Measurements from ENCODE around the gene FUT4. TPM values are rescaled to one million over a fixed set of nuclear protein-coding genes. Genes with fewer than 3 reads are reported as not detected.

The FUT4 gene
- total and polyA plus RNA-seq, 10 of the 15 experiments (the other 5 are each of a cell fraction or from before 2014, with no cell fraction given) = 0.68 to 9.1 (median 2.3) TPM

- TF ChIP-seq, protein P1, sequence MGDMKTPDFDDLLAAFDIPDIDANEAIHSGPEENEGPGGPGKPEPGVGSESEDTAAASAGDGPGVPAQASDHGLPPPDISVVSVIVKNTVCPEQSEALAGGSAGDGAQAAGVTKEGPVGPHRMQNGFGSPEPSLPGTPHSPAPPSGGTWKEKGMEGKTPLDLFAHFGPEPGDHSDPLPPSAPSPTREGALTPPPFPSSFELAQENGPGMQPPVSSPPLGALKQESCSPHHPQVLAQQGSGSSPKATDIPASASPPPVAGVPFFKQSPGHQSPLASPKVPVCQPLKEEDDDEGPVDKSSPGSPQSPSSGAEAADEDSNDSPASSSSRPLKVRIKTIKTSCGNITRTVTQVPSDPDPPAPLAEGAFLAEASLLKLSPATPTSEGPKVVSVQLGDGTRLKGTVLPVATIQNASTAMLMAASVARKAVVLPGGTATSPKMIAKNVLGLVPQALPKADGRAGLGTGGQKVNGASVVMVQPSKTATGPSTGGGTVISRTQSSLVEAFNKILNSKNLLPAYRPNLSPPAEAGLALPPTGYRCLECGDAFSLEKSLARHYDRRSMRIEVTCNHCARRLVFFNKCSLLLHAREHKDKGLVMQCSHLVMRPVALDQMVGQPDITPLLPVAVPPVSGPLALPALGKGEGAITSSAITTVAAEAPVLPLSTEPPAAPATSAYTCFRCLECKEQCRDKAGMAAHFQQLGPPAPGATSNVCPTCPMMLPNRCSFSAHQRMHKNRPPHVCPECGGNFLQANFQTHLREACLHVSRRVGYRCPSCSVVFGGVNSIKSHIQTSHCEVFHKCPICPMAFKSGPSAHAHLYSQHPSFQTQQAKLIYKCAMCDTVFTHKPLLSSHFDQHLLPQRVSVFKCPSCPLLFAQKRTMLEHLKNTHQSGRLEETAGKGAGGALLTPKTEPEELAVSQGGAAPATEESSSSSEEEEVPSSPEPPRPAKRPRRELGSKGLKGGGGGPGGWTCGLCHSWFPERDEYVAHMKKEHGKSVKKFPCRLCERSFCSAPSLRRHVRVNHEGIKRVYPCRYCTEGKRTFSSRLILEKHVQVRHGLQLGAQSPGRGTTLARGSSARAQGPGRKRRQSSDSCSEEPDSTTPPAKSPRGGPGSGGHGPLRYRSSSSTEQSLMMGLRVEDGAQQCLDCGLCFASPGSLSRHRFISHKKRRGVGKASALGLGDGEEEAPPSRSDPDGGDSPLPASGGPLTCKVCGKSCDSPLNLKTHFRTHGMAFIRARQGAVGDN (IDR thresholded peaks at IDR 0.05) = peak; percentile 14; the same call in 1 of the 2 replicates
Observed at GRCh38 chr11:94494126-94494680, 49.5 kb upstream of the FUT4 start (continued).

GRCh38 chr11:94500181-94500580, 43.5 kb upstream of the FUT4 start:
- CTCF ChIA-PET = interaction anchor here (0.6 to 1.0 kb wide), 2 partner anchors 80 to 325 kb away, joined by 3 read pairs; no protein-coding TSS in a partner anchor
- Histone ChIP-seq H3K27me3 (replicated peaks in 1 of 2; ENCODE audit: control insufficient read depth in 2 of 2, insufficient read depth in 2 of 2, low read length in 1 of 2) (no peaks in the 10 kb centered on the region), H2AFZ (ENCODE audit: control insufficient read depth, low read depth, low read length) (no peak overlapping the region), H4K20me1 (ENCODE audit: control insufficient read depth, insufficient read depth) (no peaks in the 10 kb centered on the region), H3K4me3 (no peak overlapping the region), H3K4me1 (ENCODE audit: control insufficient read depth, insufficient read depth, low read length) (no peaks in the 10 kb centered on the region), H3K9ac (ENCODE audit: control insufficient read depth, insufficient read depth, low read length) (no peak overlapping the region), H3K36me3 (ENCODE audit: control insufficient read depth in 2 of 2, insufficient read depth in 2 of 2, low read length in 1 of 2) (peaks cover 0 to 16% of the 10 kb centered on the region in 2 experiments; a peak in 3 of 4 replicates), H3K9me3 (replicated peaks; ENCODE audit: control insufficient read depth, insufficient read depth, low read length) (no peaks in the 10 kb centered on the region), H3K27ac (ENCODE audit: control insufficient read depth, insufficient read depth) (no peak overlapping the region), H3K4me2 (ENCODE audit: control insufficient read depth, insufficient read depth) (no peak overlapping the region), H3K79me2 (ENCODE audit: control insufficient read depth, insufficient read depth, low read length) (peaks cover 4% of the 10 kb centered on the region)
- SMC1A ChIA-PET (ENCODE audit: uncharacterized antibody, unreplicated experiment) = interaction anchor here (0.7 to 1.0 kb wide), 3 partner anchors 12 to 578 kb away, joined by 3 read pairs; partner anchors contain the start of gene C11orf97
- no TSS peak for BruUV-seq (replicated peaks)
- intact Hi-C loops (cut with micrococcal nuclease; ENCODE audit: unreplicated experiment) (loop anchor here (5.0 kb wide), 1 partner anchor 578 kb away; no protein-coding TSS in a partner anchor), in situ Hi-C loops (cut with MboI) (loop anchor here (5.0 to 10.0 kb wide), 3 partner anchors 173 to 605 kb away; no protein-coding TSS in a partner anchor)
- RAD21 ChIA-PET (ENCODE audit: unreplicated experiment) = interaction anchor here (1.0 to 1.4 kb wide), 2 partner anchors 173 to 579 kb away, joined by 3 read pairs; no protein-coding TSS in a partner anchor
- ATAC-seq (no peak), FAIRE-seq (no peak), DNase-seq (ENCODE audit: low read depth, low spot score) (no peak)
- POLR2A ChIA-PET = no interaction called here
- WGBS (ENCODE audit: insufficient coverage, insufficient replicate concordance, low lambda C conversion rate, missing lambda C conversion rate) = 93% methylated on average over 2 of the region's 2 CpGs
- TF ChIP-seq YY1 (IDR thresholded peaks at IDR 0.05; ENCODE audit: low read depth, low read length) (no peak), ZBTB33 (IDR thresholded peaks at IDR 0.05) (no peak), KDM1A (IDR thresholded peaks at IDR 0.05; ENCODE audit: borderline replicate concordance) (no peak), MTA2 (IDR thresholded peaks at IDR 0.05; ENCODE audit: low read depth) (no peak), NFXL1 (IDR thresholded peaks at IDR 0.05; ENCODE audit: borderline replicate concordance) (no peak), MTA3 (IDR thresholded peaks at IDR 0.05; ENCODE audit: borderline replicate concordance, low read length) (no peak), STAT1 (conservative IDR thresholded peaks at IDR 0.05) (no peak), NKRF (conservative IDR thresholded peaks at IDR 0.05) (no peak), ZBED1 (IDR thresholded peaks at IDR 0.05; ENCODE audit: borderline replicate concordance) (no peak), CHD4 (IDR thresholded peaks at IDR 0.05) (no peak), NFYB (IDR thresholded peaks at IDR 0.05; ENCODE audit: insufficient read depth, low read depth, low read length) (no peak)
- TF ChIP-seq, protein P2, sequence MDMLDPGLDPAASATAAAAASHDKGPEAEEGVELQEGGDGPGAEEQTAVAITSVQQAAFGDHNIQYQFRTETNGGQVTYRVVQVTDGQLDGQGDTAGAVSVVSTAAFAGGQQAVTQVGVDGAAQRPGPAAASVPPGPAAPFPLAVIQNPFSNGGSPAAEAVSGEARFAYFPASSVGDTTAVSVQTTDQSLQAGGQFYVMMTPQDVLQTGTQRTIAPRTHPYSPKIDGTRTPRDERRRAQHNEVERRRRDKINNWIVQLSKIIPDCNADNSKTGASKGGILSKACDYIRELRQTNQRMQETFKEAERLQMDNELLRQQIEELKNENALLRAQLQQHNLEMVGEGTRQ (IDR thresholded peaks at IDR 0.05; ENCODE audit: borderline replicate concordance, low read depth, low read length) = no peak
